HEK293 (cell line): ENCODE data around the gene CPSF2.

Experiments used
- CTCF ChIP-seq: fragments of 450-650 bp; formaldehyde crosslinking; IDR thresholded peaks from 2 replicates; pipeline ENCODE4 v1.5.1; 2016; ENCODE audit warnings: missing biosample characterization, missing genetic modification characterization
- OSR2 ChIP-seq: fragments of 450-650 bp; formaldehyde crosslinking; IDR thresholded peaks from 2 replicates; pipeline ENCODE4 v1.5.1; 2016; ENCODE audit warnings: missing biosample characterization, missing genetic modification characterization
- REPIN1 ChIP-seq: fragments of 450-650 bp; formaldehyde crosslinking; IDR thresholded peaks from 2 replicates; pipeline ENCODE4 v1.5.1; 2017; ENCODE audit warnings: missing biosample characterization, missing genetic modification characterization, low read depth
- ZBTB20 ChIP-seq: fragments of 450-650 bp; formaldehyde crosslinking; IDR thresholded peaks from 2 replicates; pipeline ENCODE4 v1.5.1; 2016; ENCODE audit warnings: missing biosample characterization, missing genetic modification characterization
- ZNF174 ChIP-seq: fragments of 450-650 bp; formaldehyde crosslinking; IDR thresholded peaks from 2 replicates; pipeline ENCODE4 v1.5.0; 2017; ENCODE audit warnings: missing biosample characterization, mild to moderate bottlenecking, missing genetic modification characterization
- ZNF426 ChIP-seq: fragments of 450-650 bp; formaldehyde crosslinking; IDR thresholded peaks from 2 replicates; pipeline ENCODE4 v1.5.1; 2017; ENCODE audit warnings: missing biosample characterization, missing genetic modification characterization, mild to moderate bottlenecking, inconsistent platforms, moderate library complexity
- ZSCAN23 ChIP-seq: fragments of 450-650 bp; formaldehyde crosslinking; IDR thresholded peaks from 2 replicates; pipeline ENCODE4 v1.5.1; 2016; ENCODE audit warnings: missing biosample characterization, missing genetic modification characterization
- ZSCAN4 ChIP-seq: fragments of 450-650 bp; formaldehyde crosslinking; IDR thresholded peaks from 2 replicates; pipeline ENCODE4 v1.5.1; 2017; ENCODE audit warnings: missing biosample characterization, missing genetic modification characterization
- TF ChIP-seq, protein P1 (sequence below): fragments of 450-650 bp; formaldehyde crosslinking; IDR thresholded peaks from 2 replicates; pipeline ENCODE4 v1.5.1; 2016; ENCODE audit warnings: missing biosample characterization, missing genetic modification characterization
- TF ChIP-seq, protein P2 (sequence below): fragments of 450-650 bp; formaldehyde crosslinking; optimal IDR thresholded peaks from 2 replicates; pipeline ENCODE3; 2016; ENCODE audit warnings: missing biosample characterization, mild to moderate bottlenecking, missing genetic modification characterization

- TF ChIP-seq, protein P1, sequence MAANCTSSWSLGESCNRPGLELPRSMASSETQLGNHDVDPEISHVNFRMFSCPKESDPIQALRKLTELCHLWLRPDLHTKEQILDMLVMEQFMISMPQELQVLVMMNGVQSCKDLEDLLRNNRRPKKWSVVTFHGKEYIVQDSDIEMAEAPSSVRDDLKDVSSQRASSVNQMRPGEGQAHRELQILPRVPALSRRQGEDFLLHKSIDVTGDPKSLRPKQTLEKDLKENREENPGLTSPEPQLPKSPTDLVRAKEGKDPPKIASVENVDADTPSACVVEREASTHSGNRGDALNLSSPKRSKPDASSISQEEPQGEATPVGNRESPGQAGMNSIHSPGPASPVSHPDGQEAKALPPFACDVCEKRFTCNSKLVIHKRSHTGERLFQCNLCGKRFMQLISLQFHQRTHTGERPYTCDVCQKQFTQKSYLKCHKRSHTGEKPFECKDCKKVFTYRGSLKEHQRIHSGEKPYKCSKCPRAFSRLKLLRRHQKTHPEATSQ (tag by site-specific recombination) = no peak
- TF ChIP-seq ZNF426 (no peak), OSR2 (no peak), CTCF (tag by site-specific recombination) (no peak), ZSCAN4 (tag by site-specific recombination) (no peak), ZNF174 (tag by site-specific recombination) (no peak), REPIN1 (tag by site-specific recombination) (no peak), ZBTB20 (tag by site-specific recombination) (no peak), ZSCAN23 (tag by site-specific recombination) (no peak)
- TF ChIP-seq, protein P2, sequence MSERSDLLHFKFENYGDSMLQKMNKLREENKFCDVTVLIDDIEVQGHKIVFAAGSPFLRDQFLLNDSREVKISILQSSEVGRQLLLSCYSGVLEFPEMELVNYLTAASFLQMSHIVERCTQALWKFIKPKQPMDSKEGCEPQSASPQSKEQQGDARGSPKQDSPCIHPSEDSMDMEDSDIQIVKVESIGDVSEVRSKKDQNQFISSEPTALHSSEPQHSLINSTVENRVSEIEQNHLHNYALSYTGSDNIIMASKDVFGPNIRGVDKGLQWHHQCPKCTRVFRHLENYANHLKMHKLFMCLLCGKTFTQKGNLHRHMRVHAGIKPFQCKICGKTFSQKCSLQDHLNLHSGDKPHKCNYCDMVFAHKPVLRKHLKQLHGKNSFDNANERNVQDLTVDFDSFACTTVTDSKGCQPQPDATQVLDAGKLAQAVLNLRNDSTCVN = no peak
Measured at GRCh38 chr14:92105073-92105892, 16.5 kb upstream of the CPSF2 start.
